ENCODE data around the gene STX17. TPM values are rescaled to one million over a fixed set of nuclear protein-coding genes. Genes with fewer than 3 reads are reported as not detected.
"Not testable (repeated sequence)": the region's sequence is repeated elsewhere in the genome, so short reads cannot be mapped to it uniquely, and the experiment has no call there.

Gene STX17
- 10 to 100 TPM; 43.5 to 66.7 (median 50.8) TPM for total RNA-seq

GRCh38 chr9:99906403-99907207, at the start of gene STX17:
TSS of gene STX17 (plus strand) at chr9:99906654. CDS start at chr9:99915240, 8,586 bp downstream.
- Histone ChIP-seq H3K27ac (peak within 1 kb of the TSS; percentile 88 to 99 (median 98)), H3K4me1 (peaks cover 9% of the 10 kb centered on the region in 2 donors), H3K4me3 (replicated peaks in 1 of 3) (peak within 1 kb of the TSS; percentile 57 to 88 (median 83)), H3K9me3 (no peaks in the 10 kb centered on the region), H3K36me3 (no peaks in the 10 kb centered on the region), H3K27me3 (no peaks in the 10 kb centered on the region)
- intact Hi-C loops (cut with DNase I) = loop anchor here (5.0 kb wide), 2 partner anchors 89 to 191 kb away; partner anchors contain the start of genes ERP44 and INVS
- peak; percentile 78 for DNase-seq
- 0% methylated on average over 35 to 41 of the region's 76 CpGs for WGBS, 2 donors
- TF ChIP-seq CTCF (IDR thresholded peaks at IDR 0.05) = no peak
- peak; percentile 44 to 84 for TF ChIP-seq POLR2A (IDR thresholded peaks at IDR 0.05)

GRCh38 chr9:99857576-99857975, 48.9 kb upstream of the STX17 start:
- 95 to 97% methylated on average over 3 of the region's 3 CpGs for WGBS, 2 donors

GRCh38 chr9:99858087-99858486, 48.4 kb upstream of the STX17 start:
- WGBS, 2 donors = 96% methylated on average over 3 of the region's 3 CpGs
- Histone ChIP-seq H3K27me3 (no peaks in the 10 kb centered on the region), H3K27ac (no peak overlapping the region), H3K4me3 (replicated peaks in 1 of 3) (no peak overlapping the region), H3K4me1 (peaks cover 0 to 5% of the 10 kb centered on the region in 2 donors), H3K36me3 (no peaks in the 10 kb centered on the region), H3K9me3 (no peaks in the 10 kb centered on the region)
- intact Hi-C loops (cut with DNase I) = no loop called here
- TF ChIP-seq CTCF (IDR thresholded peaks at IDR 0.05) = no peak
- TF ChIP-seq POLR2A (IDR thresholded peaks at IDR 0.05) = no peak
- no peak for DNase-seq

More at GRCh38 chr9:99857576-99857975, 48.9 kb upstream of the STX17 start:
- H3K36me3 ChIP-seq; intact Hi-C loops (cut with DNase I); H3K27ac ChIP-seq; H3K4me1 ChIP-seq; H3K27me3 ChIP-seq; H3K9me3 ChIP-seq; H3K4me3 ChIP-seq (replicated peaks in 1 of 3); DNase-seq: not testable (repeated sequence)

- WGBS, 2 donors = 60 to 63% methylated on average over 5 of the region's 5 CpGs
- TF ChIP-seq POLR2A (IDR thresholded peaks at IDR 0.05) (no peak), CTCF (IDR thresholded peaks at IDR 0.05) (no peak)
- H3K9me3 ChIP-seq = no peaks in the 10 kb centered on the region
- peaks cover 0 to 5% of the 10 kb centered on the region in 2 donors for H3K4me1 ChIP-seq
- no peak overlapping the region for H3K27ac ChIP-seq
- no peaks in the 10 kb centered on the region for H3K36me3 ChIP-seq
- DNase-seq = peak in 1 of 2 donors; percentile 1
- no peaks in the 10 kb centered on the region for H3K27me3 ChIP-seq
- no peak overlapping the region for H3K4me3 ChIP-seq (replicated peaks in 1 of 3)
- intact Hi-C loops (cut with DNase I) = no loop called here
Observed at GRCh38 chr9:99859243-99859980, 47.0 kb upstream of the STX17 start.

GRCh38 chr9:99860266-99860665, 46.2 kb upstream of the STX17 start:
- TF ChIP-seq POLR2A (IDR thresholded peaks at IDR 0.05) (no peak), CTCF (IDR thresholded peaks at IDR 0.05) (no peak)
- Histone ChIP-seq H3K27ac (no peak overlapping the region), H3K9me3 (no peaks in the 10 kb centered on the region), H3K36me3 (no peaks in the 10 kb centered on the region), H3K4me1 (peaks cover 0 to 5% of the 10 kb centered on the region in 2 donors), H3K27me3 (no peaks in the 10 kb centered on the region), H3K4me3 (replicated peaks in 1 of 3) (no peak overlapping the region)
- WGBS, 2 donors = 56 to 63% methylated on average over 1 of the region's 1 CpG
- intact Hi-C loops (cut with DNase I) = no loop called here
- DNase-seq = no peak

All from thyroid gland (tissue), 4 donors.